ENCODE data around the gene ELF1.
A peak's percentile ranks its signal among the peaks of the same experiment; 100 is the strongest.

- TF ChIP-seq CREM (IDR thresholded peaks at IDR 0.05; ENCODE audit: low read depth) (peak; percentile 47; the same call in 1 of the 2 replicates), NBN (IDR thresholded peaks at IDR 0.05) (peak; percentile 88; the same call in 1 of the 2 replicates), CTCF (IDR thresholded peaks at IDR 0.05 in 2 of 3, conservative IDR thresholded peaks at IDR 0.05 in 1 of 3; ENCODE audit: control insufficient read depth in 2 of 3, extremely low read depth in 1 of 3, insufficient read depth in 1 of 3, low read depth in 3 of 3, low read length in 3 of 3) (no peak), RFX5 (IDR thresholded peaks at IDR 0.05; ENCODE audit: low read depth, low read length) (0 out of 2 replicates have a peak, but pooled peaks have one; percentile 31)
These were observed at the start of gene ELF1 for GRCh38 chr13:41019011-41019487.
